Cerebellar cortex (tissue), 1 donor: ENCODE data around the gene RAI1.

Experiments used
- DNase-seq: peaks from one replicate; pipeline ENCODE4 v3.0.0-alpha.2; 2015; ENCODE audit warnings: low spot score

The RAI1 gene

DNA sequence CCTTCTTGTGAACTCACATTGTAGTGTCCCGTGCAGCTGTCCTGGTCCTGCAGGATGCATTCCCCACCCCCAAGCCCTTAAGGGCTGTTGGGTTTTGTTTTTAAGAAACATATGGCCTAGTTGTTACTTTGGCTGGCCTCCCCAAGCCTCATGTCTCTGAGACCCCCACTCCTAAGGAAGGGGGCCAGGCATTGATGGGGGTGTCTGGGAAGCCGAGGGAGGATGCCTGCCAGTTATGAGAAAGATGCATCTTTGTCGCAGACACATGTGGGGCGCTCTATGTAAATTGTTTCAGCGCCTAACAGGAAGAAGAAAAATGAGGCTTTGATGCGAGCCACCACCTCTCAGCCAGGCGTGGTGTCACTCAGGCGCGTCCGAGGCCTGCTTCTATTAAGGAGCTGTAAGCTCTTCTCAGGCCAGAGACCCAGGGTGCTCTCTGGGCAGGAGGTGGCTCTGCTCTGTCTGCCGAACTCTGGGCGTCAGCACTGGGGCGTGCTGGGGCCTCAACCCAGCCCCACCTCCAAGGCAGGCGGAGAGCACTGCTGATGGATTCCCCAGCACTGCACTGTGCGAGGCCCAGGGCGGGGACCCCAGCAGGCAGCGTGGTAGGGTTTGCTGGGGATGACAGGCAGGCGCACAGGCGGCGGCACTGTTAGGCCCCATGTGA, 85.0 kb downstream of the RAI1 start:
- DNase-seq: no peak

DNA sequence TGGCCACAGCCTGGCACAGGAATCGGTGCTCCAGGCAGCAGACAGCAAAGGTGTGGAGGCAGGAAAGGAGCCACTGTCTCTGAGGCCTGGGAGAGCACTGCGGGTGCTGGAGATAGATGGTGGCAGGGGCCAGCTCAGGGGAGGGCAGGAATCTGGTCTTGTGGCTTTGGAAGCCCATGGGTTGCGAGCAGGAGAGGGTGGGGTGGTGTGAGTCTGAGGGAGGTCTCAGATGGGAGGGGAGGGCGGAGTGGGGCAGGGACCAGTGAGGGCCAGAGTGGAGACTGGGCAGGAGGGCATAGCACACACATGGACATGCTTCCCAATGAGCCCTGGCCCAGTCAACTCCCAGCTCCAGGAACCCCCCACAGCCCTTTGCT, 85.5 kb downstream of the RAI1 start:
- DNase-seq: no peak

DNA sequence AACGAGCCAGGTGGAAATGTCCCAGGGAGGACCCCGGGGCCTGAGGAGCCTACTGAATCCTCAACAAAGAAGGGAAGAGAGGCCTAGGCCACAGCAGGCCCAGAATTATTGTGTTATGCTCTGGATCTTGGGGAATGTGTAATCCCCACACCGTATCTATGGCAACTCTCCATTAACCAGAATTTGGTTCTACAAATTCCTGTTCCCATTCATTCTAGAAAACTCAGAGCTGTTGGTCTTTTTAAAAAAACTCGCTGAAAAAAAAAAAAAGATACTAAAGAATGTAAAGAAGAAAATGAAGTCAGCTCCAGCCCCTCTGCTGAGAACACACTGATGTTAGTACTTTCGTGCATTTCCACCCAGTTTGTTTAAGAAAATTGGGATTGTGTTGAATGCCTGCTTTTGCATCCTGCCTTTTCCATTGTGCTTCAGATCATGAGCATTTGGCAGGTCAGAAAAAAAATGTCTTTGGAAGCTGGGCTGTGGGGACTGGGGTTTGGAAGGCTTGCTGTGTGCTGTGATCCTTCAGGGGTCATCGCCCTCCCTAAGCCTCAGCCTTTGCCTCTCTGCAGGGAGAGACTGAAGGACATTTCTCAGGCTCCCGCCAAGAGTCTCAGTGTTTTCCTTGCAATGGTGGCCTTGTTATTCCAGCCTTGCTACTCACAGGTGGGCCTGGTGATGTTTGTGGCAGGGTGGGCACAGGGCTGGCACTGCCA, 86.1 kb downstream of the RAI1 start:
- DNase-seq: no peak

DNA sequence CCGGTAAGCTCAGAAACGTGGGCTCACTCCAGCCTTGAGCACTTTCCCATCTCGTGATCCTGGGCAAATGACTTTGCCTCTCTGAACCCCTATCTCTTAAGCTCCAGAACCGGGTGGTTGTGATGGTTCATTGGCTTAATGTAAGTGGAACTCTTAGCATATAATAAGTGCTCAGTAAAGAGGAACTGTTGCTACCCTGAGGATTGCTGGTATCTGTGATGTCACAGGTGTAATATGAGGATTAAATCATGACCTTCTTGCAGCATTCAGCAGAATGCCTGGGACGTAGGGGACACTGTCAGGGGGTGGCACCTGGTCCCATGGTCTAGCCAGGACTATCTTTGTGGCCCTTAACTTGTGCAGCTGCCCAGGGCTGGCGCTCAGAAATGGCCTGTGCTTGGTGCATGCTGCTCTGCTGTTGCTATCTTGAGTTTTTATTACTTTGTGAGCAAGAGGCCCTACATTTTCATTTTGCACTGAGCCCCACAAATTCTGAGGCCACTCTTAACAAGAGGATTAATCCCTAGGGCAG, 86.7 kb downstream of the RAI1 start:
- DNase-seq: no peak

DNA sequence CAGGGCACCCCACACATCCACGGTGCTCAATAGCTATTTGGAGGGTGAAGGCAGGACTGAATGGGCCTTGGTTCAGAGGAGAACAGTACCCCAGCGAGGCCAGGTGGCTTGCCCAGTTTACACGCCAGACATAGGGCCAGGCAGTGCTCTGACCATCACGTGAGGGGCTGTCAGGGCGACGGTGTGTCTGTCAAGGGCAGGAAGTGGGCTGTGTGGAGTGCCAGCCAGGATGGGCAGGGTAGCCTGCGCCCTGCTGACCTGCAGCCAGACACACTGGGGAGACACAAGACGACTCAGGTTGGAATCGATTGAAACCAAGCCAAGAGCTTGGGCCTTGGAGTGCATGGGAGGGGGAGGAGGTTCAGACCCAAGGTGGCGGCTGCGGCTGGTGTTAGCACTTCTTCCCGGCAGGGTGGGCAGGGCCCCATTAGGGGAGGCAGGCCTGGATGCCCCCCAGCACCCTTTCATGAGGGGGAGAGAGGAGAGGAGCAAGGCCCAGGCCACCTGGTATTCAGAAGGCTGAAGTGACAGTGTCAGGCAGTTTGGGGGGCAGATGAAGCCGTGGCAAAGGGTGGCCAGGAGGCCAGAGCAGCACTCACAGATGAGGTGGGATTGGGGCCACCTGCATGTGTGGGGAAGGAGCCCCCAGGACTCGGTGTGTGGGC, 87.3 kb downstream of the RAI1 start:
- DNase-seq: no peak

DNA sequence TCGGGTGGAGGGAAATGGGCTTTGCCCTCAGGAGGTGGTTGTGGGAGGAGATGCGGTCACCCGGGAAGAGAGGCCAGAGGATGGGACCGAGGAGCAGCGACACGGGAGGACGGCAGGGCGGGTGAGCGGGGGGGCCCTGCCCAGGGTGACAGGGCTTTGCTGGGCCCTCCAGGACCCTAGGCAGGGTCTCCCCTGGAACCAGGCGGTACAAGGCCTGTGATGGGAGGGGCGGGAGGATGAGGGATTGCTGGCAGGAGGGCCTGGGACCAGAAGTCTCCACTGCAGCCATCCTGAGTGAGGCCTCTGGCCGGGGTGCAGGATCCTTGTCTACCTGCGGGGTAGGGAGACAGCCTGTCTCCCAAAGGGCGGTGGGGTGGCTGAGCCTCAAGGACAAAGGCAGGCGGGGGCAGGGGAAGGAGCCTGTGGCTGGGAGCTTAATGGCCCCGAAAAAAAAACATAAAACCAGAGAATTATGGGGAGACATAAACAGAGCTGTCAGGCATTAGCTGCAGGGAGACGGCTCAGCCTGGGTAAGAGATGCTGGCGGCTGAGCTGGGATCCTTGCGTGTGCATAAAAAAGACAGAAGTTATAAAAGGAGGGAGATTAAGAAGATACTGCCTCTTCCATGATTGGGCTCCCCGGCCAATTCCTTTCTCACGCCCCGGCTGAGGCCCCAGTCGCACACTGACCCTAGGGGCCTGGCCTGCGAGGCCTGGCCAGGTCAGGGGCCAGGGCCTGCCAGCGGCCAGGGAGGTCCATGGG, 88.8 kb downstream of the RAI1 start:
- DNase-seq: no peak

DNA sequence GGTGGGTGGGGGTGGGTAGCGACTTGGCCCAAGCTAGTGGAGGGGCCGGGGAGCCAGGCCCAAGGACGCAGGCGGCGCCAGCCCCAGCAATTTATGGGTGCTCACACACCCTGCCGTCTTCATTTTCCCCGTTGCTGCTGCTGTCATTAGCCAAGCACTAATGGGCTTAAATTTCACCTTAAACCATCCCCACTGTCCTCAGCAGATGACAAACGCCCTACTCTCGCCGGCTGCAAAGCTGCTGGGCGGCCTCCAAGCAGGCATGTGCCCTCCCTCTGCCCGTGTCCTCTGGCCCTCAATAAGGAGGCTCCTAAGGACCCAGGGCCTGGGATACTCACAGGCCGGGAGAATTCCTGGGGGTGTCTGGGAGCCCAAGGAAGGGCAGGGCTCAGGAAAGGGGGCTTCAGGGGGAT, 89.4 kb downstream of the RAI1 start:
- DNase-seq: no peak

DNA sequence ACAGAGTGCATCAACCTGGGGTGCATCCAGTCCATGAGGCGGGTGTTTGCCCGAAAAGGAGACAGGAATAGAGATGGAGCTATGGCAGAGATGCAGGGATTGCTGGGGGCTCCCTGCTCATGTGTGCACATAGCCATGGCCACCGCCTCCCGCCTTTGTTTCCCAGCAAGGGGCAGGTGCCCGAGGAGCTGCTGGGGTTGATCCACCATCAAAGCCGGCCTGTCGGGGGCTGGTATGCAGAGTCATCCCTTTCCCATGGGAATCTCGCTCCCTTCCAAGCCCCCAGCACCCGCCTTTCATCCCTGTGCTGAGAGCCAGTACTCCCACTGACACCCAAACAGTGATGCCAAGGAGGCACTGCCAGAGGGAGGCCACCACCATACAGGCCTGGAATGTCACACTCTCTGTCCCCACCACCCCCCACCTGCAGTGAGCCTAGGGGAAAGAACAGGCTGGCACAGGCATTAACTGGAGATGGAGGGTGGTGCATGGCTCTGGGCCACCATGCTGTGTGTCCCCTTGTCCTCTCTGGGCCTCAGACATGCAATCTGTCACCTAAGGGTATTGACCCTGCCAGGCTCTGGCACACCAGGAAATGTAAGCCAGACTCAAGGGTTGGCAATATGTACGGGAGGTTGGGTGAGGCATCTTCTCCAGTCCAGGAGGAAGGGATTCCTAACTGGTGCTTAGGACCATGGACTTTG, 90.4 kb downstream of the RAI1 start:
- no peak for DNase-seq

DNA sequence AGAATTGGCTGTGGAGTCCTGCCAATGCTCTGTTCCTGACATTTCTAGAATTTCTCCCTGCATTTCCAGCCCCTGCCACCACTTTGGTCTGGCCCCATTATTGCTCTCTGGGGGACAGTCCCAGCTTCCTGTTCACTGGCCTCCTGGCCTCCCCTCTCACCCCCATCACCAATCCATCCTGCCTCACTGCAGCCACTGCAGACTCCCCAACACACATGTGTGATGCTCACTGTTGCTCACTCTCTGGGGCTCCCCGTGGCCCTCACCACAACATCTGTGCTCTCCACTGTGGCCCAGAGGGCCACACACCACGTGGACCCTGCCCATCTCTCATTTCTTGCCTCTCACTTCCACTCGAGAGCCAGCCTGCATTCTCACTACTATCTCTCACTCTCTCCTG, 91.0 kb downstream of the RAI1 start:
- no peak for DNase-seq

DNA sequence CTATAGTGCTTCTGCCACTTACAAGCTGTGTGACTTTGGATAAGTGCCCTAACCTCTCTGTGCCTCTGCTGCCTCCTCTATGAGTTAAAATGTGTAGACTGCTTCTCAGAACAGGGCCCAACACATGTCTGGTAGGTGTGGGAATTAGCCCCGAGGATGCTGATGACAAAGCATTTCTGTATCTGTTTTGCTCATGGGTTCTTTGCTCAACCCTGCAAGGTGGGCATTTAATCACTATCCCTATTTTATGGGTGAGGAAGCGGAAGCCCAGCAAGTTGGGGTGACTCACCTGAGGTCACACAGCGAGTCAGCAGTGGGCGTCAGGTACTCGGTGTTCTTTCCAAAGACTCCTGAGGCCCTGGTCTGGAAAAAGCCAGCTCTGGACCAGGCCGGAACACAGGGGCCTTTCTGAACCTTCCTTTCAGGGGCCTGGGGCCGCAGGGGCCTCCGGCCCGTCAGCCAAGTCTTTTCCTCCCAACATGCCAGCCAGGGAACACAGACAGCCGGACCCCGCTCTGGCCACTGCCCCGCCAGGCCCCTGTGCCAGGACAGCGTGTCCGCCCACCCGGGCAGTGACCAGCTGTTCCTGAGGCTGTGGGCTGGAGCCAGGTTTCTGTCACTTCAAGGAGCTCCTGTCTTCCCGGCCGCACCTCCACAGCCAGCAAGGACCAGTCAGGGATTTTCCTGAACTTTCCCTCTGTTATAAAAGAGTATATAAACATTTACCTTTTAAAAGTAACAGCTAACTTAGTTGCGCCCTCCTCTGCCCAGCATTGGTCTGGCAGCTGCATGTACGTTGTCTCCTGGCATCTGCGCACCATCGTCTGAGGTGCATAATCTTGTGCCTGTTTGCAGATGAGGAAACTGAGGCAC, 93.0 kb downstream of the RAI1 start:
- peak; percentile 67 for DNase-seq

DNA sequence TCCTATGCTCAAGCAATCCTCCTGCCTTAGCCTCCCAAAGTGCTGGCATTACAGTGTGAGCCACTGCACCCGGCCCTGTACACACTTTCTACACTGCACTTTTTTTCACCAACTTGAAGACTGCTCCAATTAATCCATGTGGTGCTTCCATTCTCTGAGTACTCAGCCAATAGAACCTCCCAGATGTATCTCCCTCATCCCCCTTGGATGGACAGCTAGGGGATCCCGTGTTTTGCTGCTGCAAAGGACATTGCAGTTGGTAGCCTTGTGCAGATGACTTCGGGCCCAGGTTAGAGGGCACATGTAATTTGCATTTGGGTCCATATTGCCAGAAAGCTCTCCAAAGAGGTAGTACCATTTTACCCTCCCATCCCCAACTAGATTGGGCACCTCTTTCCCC, 95.6 kb downstream of the RAI1 start:
- DNase-seq: no peak

DNA sequence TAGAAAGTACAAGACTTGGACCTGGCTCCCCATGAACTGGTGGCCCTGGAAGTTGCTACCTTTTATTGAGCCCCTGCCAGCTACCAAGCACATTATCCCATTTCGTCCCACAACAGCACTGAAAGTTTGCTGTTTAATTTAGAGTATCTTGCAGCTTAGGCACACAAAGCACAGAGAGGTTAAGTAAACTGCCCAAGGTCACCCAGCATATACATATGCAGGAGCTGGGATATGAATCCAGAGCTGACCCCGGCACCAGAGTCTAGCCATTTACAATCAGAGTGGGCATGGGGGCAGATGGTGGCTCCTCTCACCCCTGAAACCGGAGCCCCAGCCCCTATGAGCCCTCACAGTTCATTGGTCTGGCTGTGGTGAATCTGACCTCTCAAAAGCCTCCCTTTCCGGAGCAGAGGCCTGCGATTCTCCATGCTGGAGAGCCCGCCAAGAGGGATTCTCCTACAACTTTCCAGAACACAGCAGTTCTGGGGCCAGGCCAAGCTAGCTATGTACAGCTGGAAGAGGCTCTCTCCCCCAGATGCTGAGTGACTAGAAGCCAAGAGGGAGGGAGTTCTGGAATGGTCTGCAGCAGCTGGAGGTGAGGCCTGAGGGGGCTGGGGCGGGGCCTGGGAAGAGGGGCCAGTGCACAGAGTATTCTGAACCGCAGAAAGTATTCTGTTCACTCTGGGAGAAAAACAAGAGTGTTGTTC, 97.2 kb downstream of the RAI1 start:
- DNase-seq: no peak

DNA sequence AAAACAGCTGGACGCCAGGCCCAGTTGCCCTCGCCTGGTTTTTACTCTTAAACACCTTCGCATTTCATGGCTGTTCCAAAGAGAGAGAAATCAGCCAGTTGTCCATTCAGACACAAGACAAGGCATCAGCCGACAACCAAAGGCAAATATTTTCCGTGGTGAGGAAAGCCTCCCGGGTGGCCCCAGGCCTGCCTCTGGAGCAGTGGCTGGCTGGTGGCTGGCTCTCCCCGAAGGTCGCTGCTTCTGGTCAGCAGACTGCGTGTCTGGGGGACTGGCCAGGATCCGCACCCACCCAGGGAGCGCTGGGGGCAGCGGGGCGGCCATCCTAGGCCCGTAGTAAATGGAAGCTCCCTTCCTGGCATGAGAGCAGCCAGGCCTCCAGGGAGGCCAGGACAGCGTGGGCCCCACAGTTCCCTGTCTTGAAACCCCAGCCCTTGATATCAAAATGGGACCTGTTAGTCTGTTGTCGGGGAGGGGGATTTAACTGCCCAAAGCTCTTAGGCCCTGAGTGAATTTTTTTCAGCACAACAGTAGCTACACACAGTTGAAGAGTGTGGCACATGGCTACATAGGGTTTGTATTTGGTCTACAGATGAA, 97.9 kb downstream of the RAI1 start:
- DNase-seq: no peak

DNA sequence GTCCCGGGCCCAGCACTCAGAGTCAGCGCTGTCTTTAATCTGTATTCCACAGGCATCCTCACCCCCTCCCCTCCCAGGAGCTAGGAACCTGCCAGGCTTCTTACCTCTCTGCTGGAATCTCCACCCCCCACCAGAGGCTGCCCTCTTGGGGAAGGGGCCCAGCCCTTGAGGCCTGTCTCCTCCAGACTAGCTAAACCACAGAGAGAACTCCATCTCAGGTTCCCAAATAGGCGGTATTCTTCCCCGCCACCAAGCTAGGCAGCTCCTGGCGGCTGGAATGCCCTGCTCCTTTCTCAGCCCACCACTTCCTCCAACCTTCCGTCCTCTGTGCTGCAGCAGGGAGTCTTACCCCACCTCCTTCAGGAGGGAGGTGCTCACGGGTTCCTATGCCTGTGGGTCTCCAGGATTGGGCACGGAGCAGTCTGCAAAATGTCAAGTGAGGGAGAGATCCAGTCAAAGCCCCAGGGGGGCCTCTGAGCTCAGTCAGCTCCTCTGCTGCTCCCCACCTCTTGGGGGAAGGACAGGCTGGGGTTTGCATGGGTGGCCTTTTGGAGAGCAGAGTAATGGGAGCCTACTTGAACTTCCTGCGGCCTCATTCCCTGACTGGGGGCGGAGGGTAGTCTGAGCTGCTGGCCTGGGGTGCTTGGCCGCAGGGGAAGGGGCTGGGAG, 99.8 kb downstream of the RAI1 start:
- peak; percentile 72 for DNase-seq

DNA sequence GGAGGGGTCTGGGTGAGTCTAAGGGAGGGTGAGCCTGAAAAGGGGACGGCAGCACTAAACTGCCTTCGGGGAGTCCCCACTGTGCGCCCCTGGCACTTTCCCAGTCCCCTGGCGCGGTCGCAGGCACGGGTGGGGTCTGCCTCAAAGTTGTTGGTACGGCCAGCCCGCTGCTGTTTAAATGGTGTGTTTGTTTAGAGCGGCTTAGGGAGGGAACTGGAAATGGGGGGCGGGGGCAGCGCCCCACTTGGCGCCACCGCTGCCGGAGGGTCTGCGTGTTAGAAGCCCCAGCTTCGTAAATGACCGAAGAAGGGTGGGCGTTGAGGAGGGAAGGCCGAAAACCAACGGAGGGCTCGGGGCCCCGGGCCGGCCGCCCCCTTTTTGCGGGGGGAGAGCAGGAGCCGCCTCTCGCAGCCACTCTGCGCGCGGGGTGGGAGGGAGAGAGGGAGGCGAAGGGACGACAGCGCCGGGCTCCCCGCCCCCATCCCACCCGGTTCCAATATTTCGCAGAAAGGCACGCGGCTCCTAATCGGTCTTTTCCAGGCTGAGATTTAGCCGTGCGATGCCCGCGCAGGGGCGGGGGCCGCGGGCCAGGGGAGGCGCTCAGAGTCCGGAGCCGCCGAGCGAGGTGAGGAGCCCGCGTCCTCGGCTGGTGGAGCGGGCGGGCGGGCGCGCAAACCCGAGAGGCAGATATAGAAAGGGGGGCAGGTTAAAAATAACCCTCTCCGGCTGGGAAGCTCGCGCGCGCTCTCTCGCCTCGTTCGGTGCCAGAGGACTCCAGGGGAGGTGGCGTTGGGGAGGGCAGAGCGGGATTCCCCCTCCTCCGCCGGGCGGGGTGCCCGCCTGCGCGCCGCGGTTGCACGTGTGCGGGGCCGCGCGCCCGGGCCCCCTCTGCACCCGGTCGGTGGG, 100.6 kb downstream of the RAI1 start:
- peak; percentile 88 for DNase-seq

DNA sequence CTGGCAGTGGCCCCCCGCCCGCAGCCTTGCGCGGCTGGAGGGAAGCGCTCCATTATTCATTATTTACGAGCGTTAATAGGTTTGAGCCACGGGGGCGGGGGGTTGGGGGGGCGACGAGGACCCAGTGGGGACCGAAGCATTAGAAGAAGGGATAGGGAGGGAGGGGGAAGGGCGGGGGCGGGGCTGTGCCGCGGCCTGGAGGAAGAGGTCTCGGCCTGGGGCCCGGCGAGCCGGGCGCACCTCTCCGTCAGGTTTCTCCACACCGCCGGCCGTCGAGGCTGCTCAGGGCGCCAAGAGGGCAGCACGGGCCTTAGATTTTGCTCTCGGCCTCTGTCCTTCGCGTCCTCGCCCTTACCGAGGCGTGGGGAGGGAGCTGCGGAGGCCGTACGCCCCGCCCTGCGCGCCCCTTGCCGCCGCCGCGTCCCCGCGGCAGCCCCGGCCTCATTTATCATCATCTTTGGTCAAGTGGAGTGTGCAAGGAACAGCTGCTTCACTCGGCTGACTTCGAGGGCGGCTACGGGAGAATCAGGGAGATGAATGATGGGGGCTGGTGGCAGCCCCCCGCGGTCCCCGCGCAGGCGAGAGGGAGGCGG, 101.4 kb downstream of the RAI1 start:
- DNase-seq: peak; percentile 53

DNA sequence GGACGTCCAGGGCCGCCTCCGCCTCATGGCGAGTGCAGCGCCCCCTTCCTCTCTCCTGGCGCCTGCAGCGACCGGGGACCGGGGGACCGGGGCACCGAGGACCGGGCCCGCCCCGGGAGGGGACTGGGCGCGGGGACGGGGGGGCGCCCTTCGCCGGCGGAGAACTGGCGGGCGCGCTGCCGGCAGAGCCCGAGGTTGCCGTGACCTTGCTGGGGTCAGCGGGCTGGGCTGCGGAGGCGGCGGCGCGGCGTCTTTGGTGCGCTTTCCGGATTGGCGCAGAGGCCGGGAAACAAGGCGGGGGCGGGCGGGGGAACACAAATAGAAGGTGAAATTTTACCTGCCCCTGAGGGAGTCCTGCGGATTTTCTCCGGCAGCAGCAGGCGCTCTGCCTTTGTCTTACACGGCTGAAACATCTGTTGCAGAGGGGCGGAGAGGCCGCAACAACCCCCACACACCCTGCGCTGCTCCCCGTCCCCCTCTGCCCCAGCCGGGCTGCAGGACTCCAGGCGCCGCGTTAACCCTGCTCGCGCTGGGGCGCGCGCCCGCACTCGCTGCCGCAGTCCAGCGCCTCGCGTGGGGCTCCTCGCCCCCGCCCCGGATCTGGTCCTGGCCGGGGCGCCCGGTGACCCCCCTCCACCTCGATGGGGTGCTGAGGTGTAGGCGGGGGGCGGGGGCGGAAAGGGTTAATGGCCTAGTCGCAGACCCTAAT, 102.0 kb downstream of the RAI1 start:
- peak; percentile 64 for DNase-seq
